Lower leg skin (tissue), 4 donors: ENCODE measurements around the gene GIMAP5. TPM values are rescaled to one million over a fixed set of nuclear protein-coding genes. Genes with fewer than 3 reads are reported as not detected.

Experiments used
- DNase-seq, 2 donors: peaks; one replicate each; pipeline ENCODE4 v3.0.0-alpha.2; 2019; ENCODE audit warnings: low spot score in 2 of 2
- H3K4me3 ChIP-seq: fragments of 200-600 bp; sonication (generic); 2 replicates; pipeline ENCODE4 v1.5.1; 2017; ENCODE audit warnings: mild to moderate bottlenecking, low read depth; ENCODE audit not compliant: poor library complexity, severe bottlenecking
- POLR2A ChIP-seq, 2 donors: fragments of 450-650 bp; IDR thresholded peaks; one replicate each; pipeline ENCODE4 v1.6.1; 2016 to 2017; ENCODE audit warnings: antibody characterized with exemption in 2 of 2, mild to moderate bottlenecking in 1 of 2, moderate library complexity in 1 of 2
- WGBS, 2 donors: methylation state at CpG; one replicate each; pipeline ENCODE4 v1.1.5; 2018; 5-methylcytosine and 5-hydroxymethylcytosine counted together
- intact Hi-C: fragments of 100-400 bp; cut with DNase I; formaldehyde crosslinking; loops from one replicate; pipeline ENCODE4 v1.15.0; 2023; ENCODE audit warnings: low total_unique reads
- total RNA-seq, 4 donors: library from RNA; depleted of rRNA; stranded (reverse); fragments of >200 nt; gene quantifications; one replicate each; pipeline ENCODE4 v1.1.0, GENCODE V29; 2016
- TF ChIP-seq, protein P1 (sequence below), 3 donors: fragments of 450-650 bp; IDR thresholded peaks; one replicate each; pipeline ENCODE4 v1.5.1; 2016; ENCODE audit warnings: antibody characterized with exemption in 3 of 3, mild to moderate bottlenecking in 3 of 3, moderate library complexity in 2 of 3

Gene GIMAP5
- total RNA-seq, 4 donors from 2014 or later = 4.6 to 18.7 (median 10.9) TPM

DNA sequence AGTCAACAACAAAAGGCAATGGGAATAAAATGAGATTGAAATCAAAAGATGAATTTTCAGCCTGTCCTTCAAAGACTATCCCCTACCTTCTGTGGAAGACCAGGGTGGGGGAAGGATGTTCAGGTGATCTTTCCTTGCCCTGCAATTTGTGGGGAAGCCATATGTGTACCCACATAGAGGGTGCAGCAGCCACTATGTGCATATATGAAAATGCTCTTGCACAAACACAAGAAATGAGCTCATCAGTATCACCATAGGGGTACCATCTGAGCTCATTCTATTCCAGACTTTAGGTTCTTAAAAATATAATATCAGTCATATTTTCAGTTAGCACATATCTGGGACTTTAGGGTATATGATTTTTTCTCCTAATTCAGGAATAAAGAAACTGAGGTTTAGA lies 17.7 kb downstream of the GIMAP5 start:
- DNase-seq = no peak
- no peak overlapping the region for H3K4me3 ChIP-seq
- intact Hi-C loops = no loop called here
- TF ChIP-seq, protein P1, sequence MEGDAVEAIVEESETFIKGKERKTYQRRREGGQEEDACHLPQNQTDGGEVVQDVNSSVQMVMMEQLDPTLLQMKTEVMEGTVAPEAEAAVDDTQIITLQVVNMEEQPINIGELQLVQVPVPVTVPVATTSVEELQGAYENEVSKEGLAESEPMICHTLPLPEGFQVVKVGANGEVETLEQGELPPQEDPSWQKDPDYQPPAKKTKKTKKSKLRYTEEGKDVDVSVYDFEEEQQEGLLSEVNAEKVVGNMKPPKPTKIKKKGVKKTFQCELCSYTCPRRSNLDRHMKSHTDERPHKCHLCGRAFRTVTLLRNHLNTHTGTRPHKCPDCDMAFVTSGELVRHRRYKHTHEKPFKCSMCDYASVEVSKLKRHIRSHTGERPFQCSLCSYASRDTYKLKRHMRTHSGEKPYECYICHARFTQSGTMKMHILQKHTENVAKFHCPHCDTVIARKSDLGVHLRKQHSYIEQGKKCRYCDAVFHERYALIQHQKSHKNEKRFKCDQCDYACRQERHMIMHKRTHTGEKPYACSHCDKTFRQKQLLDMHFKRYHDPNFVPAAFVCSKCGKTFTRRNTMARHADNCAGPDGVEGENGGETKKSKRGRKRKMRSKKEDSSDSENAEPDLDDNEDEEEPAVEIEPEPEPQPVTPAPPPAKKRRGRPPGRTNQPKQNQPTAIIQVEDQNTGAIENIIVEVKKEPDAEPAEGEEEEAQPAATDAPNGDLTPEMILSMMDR (IDR thresholded peaks at IDR 0.05) = no peak
- TF ChIP-seq POLR2A (IDR thresholded peaks at IDR 0.05) = no peak

DNA sequence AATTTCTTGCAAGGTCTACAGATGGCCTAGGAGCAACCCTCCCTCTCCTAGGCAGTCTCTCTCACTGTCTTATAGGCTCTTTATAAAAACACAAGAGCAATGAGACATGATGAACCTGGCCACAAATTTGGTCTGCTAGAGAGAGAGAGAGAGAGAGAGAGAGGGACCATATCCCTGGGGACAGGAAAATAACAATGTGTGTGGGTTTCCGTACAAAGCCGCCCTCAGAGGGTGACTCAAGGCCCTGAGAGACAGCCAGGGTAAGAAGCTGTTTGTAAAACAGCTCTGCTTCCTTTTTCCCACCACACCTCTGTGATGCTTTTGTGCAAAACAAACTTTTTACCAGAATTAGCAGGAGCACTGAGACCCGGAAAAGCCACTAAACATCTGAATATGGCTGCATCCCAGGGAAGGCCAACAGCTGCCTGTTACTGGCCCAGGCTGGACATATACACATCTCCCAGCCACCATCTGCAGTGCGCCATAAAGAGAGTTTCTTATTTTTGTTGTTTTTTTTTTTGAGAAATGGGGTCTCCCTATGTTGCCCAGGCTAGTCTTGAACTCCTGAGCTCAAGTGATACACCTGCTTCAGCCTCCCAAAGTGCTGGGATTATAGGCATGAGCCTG lies 18.4 kb downstream of the GIMAP5 start:
- WGBS, 2 donors = 78 to 79% methylated on average over 4 of the region's 4 CpGs

DNA sequence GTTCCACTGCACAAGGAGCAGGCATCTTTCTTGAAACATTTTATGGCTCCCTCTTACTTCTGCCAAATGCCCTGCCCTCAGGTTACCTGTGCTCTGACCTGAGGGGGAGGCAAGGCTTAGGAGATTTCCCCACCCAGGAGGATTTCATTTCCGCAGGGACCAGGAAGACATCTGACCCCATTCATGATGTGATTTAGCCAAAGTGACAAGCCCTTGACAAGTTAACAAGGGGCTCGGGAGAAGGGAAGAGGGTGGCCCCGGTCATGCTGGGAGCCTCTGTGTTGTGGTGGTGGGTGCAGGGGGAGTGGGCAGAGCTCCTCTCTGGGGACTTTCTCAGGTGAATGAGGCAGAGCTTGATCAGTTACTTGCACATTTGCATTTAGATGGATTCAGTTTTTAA lies 18.9 kb downstream of the GIMAP5 start:
- TF ChIP-seq, protein P1 (IDR thresholded peaks at IDR 0.05) = no peak
- no peak for TF ChIP-seq POLR2A (IDR thresholded peaks at IDR 0.05)

More for the DNA sequence above, 18.4 kb downstream of the GIMAP5 start:
- H3K4me3 ChIP-seq = no peak overlapping the region
- TF ChIP-seq, protein P1 (IDR thresholded peaks at IDR 0.05) = no peak
- TF ChIP-seq POLR2A (IDR thresholded peaks at IDR 0.05) = no peak
- intact Hi-C loops = no loop called here
- no peak for DNase-seq

DNA sequence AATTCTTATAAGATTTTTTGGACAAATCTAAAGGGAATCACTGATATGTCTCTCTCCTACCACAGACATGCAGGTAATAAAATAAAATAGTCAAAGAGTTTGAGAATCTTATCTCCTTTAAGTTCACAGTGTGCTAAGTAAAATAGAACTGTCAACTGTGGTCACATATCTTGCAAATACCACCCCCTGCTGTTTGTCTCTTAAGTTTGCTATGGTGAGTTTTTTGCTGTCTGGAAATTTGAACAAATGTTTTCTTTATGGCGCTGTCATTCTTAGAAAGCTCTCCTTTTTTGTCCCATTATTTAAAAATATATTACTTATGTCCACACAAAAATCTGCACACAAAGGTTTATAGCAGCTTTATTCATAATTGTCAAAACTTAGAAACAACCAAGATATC lies 19.6 kb downstream of the GIMAP5 start:
- TF ChIP-seq, protein P1 (IDR thresholded peaks at IDR 0.05) = no peak
- no peak for TF ChIP-seq POLR2A (IDR thresholded peaks at IDR 0.05)
- no peak for DNase-seq
- no peak overlapping the region for H3K4me3 ChIP-seq
- WGBS, 2 donors = 18 to 42% methylated on average over 1 of the region's 1 CpG
- intact Hi-C loops = no loop called here

More for the DNA sequence above, 18.9 kb downstream of the GIMAP5 start:
- intact Hi-C loops = no loop called here
- 70 to 79% methylated on average over 3 of the region's 3 CpGs for WGBS, 2 donors
- DNase-seq = no peak
- H3K4me3 ChIP-seq = no peak overlapping the region

DNA sequence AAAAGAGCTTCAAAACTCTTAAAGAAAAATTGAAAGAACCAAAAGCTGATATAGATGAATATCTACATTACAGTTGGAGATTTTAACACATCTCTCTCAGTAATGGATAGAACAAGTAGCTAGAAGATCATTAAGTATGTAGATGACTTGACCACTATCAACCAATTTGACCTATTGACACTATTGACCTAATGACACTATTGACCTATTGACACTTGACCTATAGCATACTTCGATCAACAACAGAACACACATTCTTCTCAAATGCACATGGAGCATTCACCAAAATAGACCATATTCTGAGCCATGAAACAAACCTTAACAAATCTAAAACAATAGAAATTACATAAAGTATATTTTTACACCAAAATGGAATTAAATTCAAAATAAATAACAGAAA lies 22.3 kb downstream of the GIMAP5 start:
- whole genome bisulfite sequencing, 2 donors = 73 to 82% methylated on average over 1 of the region's 1 CpG
- no peak for DNase-seq
- intact Hi-C loops = no loop called here
- TF ChIP-seq, protein P1 (IDR thresholded peaks at IDR 0.05) = no peak
- no peak for TF ChIP-seq POLR2A (IDR thresholded peaks at IDR 0.05)
- H3K4me3 ChIP-seq = no peak overlapping the region

DNA sequence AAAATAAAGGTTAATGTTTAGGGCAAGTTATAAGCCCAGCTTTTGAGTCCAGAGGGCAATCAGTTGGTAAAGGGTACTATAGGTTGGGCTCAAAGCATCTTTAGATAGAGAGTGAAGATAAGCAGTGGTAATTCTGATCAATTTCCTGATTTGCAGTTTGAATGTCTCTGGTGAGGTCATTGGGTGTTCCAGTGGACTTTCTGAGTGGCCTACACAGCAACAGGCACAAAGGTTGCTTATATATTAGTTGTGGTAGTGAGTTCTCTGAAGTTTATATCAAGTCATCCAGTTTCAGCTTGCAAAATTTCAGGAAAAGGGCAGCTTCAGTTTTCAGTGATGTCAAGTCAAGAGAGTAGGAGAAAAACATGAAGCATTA lies 29.1 kb downstream of the GIMAP5 start:
- intact Hi-C loops = no loop called here
- TF ChIP-seq, protein P1 (IDR thresholded peaks at IDR 0.05) = no peak
- TF ChIP-seq POLR2A (IDR thresholded peaks at IDR 0.05) = no peak
- no peak for DNase-seq
- H3K4me3 ChIP-seq = no peak overlapping the region
